ENCODE data around the gene KCNQ1. TPM values are rescaled to one million over a fixed set of nuclear protein-coding genes. Genes with fewer than 3 reads are reported as not detected.

KCNQ1 gene
- total and polyA plus RNA-seq, 7 experiments from 2014 or later = 14.7 to 46.4 (median 36.9) TPM

GRCh38 chr11:2789791-2790567, 345.2 kb downstream of the KCNQ1 start:
- no peaks in the 10 kb centered on the region for H3K9me3 ChIP-seq (ENCODE audit: control insufficient read depth in 2 of 3, low read length in 3 of 3)
- Mint-ChIP-seq H3K4me3 (peak overlapping the region in 5 of 10 donors; percentile 29 to 81 (median 53)), H3K27me3 (peaks cover 0 to 14% (median 0%) of the 10 kb centered on the region in 5 donors), H3K27ac (no peak overlapping the region), H3K36me3 (peaks cover 0 to 18% (median 8%) of the 10 kb centered on the region in 5 donors), H3K9me3 (no peaks in the 10 kb centered on the region), H3K4me1 (peaks cover 0 to 13% (median 5%) of the 10 kb centered on the region in 7 donors)
- H3K4me1 ChIP-seq (ENCODE audit: control insufficient read depth in 2 of 2, insufficient read depth in 2 of 2, low read length in 2 of 2) = no peaks in the 10 kb centered on the region
- H3K27me3 ChIP-seq (ENCODE audit: control insufficient read depth in 2 of 2, insufficient read depth in 2 of 2, low read length in 2 of 2) = no peaks in the 10 kb centered on the region
- no peaks in the 10 kb centered on the region for H3K36me3 ChIP-seq (ENCODE audit: control insufficient read depth in 2 of 3, insufficient read depth in 3 of 3, low read length in 3 of 3)
- no peak for ATAC-seq
- intact Hi-C loops (cut with micrococcal nuclease) = no loop called here
- CTCF ChIA-PET = no interaction called here
- DNase-seq = no peak
- no peak overlapping the region for H3K4me3 ChIP-seq (ENCODE audit: low read length)
- no peak overlapping the region for H3K27ac ChIP-seq (ENCODE audit: low read depth, low read length)
- POLR2A ChIA-PET = no interaction called here

DNA sequence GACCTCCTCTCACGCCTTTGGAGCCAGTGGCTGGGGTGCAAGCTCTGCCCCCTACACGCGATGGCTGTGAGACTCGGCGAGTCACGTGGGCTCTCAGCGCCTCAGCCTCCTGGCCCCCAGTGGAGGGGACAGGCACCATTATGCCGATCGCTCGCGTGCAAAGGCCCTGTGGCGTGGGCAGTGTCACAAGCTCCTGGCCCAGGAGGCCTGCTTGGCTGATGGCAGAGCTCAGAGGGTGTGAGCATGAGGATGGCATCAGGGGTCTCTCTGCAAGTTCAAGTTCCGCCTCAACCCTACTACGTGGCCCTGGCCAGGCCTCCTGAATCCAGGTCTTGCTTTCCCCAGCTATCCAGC, 345.7 kb downstream of the KCNQ1 start:
- Histone ChIP-seq H3K4me1 (ENCODE audit: control insufficient read depth in 2 of 2, insufficient read depth in 2 of 2, low read length in 2 of 2) (no peaks in the 10 kb centered on the region), H3K27me3 (ENCODE audit: control insufficient read depth in 2 of 2, insufficient read depth in 2 of 2, low read length in 2 of 2) (no peaks in the 10 kb centered on the region), H3K9me3 (ENCODE audit: control insufficient read depth in 2 of 3, low read length in 3 of 3) (no peaks in the 10 kb centered on the region), H3K27ac (ENCODE audit: low read depth, low read length) (no peak overlapping the region), H3K36me3 (ENCODE audit: control insufficient read depth in 2 of 3, insufficient read depth in 3 of 3, low read length in 3 of 3) (no peaks in the 10 kb centered on the region), H3K4me3 (ENCODE audit: low read length) (no peak overlapping the region)
- Mint-ChIP-seq H3K36me3 (peaks cover 0 to 20% (median 8%) of the 10 kb centered on the region in 5 donors), H3K27me3 (peaks cover 0 to 11% (median 0%) of the 10 kb centered on the region in 5 donors), H3K9me3 (no peaks in the 10 kb centered on the region), H3K4me3 (peak overlapping the region in 8 of 10 donors; percentile 53 to 81 (median 72)), H3K4me1 (peaks cover 0 to 12% (median 5%) of the 10 kb centered on the region in 7 donors), H3K27ac (peak overlapping the region in 3 of 9 donors; percentile 59 to 77 (median 67))
- ChIA-PET CTCF (no interaction called here), POLR2A (no interaction called here)
- DNase-seq = no peak
- intact Hi-C loops (cut with micrococcal nuclease) = no loop called here
- ATAC-seq = no peak

DNA sequence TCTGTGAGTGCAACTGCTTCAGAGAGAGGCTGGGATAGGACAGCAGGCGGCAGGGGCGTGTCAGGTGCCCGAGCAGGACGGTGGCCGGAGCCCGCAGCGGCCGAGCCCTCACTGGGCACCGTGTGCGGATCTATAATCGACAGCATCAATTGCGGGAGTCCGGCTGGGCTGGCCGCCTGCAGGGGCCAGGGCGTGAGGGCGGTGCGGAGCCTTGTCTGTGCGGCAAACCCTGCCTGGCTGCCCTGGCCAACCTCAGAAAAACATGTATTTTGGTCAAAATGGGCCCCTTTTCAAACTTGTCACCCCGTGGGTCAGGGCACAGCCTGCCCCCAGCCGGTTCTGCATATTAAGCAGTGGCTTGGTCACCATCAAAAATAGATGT, 346.3 kb downstream of the KCNQ1 start:
- peak overlapping the region in 3 of 9 donors; percentile 59 to 77 (median 69) for H3K27ac Mint-ChIP-seq
- no peak for DNase-seq
- peak overlapping the region; percentile 55 for H3K4me3 ChIP-seq (ENCODE audit: low read length)
- H3K36me3 ChIP-seq (ENCODE audit: control insufficient read depth in 2 of 3, insufficient read depth in 3 of 3, low read length in 3 of 3) = no peaks in the 10 kb centered on the region
- no peaks in the 10 kb centered on the region for H3K9me3 ChIP-seq (ENCODE audit: control insufficient read depth in 2 of 3, low read length in 3 of 3)
- no peaks in the 10 kb centered on the region for H3K9me3 Mint-ChIP-seq
- no peaks in the 10 kb centered on the region for H3K4me1 ChIP-seq (ENCODE audit: control insufficient read depth in 2 of 2, insufficient read depth in 2 of 2, low read length in 2 of 2)
- H3K27ac ChIP-seq (ENCODE audit: low read depth, low read length) = peak overlapping the region; percentile 48
- no peak for ATAC-seq
- POLR2A ChIA-PET = no interaction called here
- H3K4me3 Mint-ChIP-seq = peak overlapping the region in 8 of 10 donors; percentile 53 to 81 (median 72)
- H3K27me3 Mint-ChIP-seq = peaks cover 0 to 11% (median 0%) of the 10 kb centered on the region in 5 donors
- no peaks in the 10 kb centered on the region for H3K27me3 ChIP-seq (ENCODE audit: control insufficient read depth in 2 of 2, insufficient read depth in 2 of 2, low read length in 2 of 2)
- CTCF ChIA-PET = no interaction called here
- peaks cover 0 to 9% (median 5%) of the 10 kb centered on the region in 7 donors for H3K4me1 Mint-ChIP-seq
- intact Hi-C loops (cut with micrococcal nuclease) = no loop called here
- peaks cover 0 to 25% (median 5%) of the 10 kb centered on the region in 5 donors for H3K36me3 Mint-ChIP-seq

DNA sequence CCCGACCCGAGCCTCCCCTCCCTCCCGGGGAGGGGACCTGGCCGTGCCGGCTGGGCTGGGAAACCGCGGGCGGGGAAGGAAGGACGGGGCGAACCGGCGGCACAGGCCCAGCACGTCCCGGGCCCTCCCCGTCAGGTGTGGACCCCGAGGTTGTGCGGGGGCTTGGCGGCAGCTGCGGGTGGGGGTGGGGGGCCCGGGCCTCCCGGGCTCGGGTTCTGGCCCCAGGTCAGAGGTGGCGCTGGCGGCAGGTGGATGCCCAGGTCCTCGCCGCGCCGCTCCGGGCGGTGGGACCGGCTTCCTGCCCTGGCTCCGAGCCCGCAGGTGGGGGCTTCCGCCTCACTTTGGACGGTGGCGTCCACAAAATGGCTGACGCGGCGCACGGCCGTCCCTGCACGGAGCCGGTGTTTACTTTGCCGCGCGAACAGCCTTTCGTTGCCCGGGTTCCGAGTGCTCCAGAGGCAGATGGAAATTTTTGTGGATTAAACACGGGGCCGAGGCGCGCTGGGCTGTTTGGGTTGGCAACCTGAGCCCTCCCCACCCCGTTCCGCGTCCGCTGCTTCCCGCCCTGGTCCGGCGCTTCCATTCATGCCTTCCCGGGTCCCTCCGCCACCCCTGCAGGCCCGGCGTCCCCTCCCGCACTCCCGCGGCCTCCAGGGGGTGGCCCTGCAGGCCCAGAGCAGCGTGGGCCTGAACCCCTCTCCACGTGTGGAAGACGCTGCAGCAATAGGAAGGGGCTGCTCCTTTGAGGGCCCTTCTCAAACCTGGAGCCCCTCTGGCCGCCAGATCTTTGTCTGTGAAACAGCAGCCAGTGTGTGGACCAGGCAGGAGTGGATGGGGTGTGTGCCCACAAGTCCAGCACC, 346.9 kb downstream of the KCNQ1 start:
- ChIA-PET CTCF (no interaction called here), POLR2A (no interaction called here)
- intact Hi-C loops (cut with micrococcal nuclease) = no loop called here
- Mint-ChIP-seq H3K27me3 (peaks cover 0 to 6% (median 0%) of the 10 kb centered on the region in 5 donors), H3K4me1 (peaks cover 0 to 9% (median 5%) of the 10 kb centered on the region in 7 donors), H3K9me3 (no peaks in the 10 kb centered on the region), H3K27ac (peak overlapping the region in 2 of 9 donors; percentile 58 to 72), H3K4me3 (peak overlapping the region; percentile 41 to 81 (median 72)), H3K36me3 (peaks cover 0 to 22% (median 0%) of the 10 kb centered on the region in 5 donors)
- no peaks in the 10 kb centered on the region for H3K36me3 ChIP-seq (ENCODE audit: control insufficient read depth in 2 of 3, insufficient read depth in 3 of 3, low read length in 3 of 3)
- H3K27ac ChIP-seq (ENCODE audit: low read depth, low read length) = peak overlapping the region; percentile 48
- peak; percentile 59 for ATAC-seq
- peak in 6 of 9 donors; percentile 13 to 45 (median 35) for DNase-seq
- H3K27me3 ChIP-seq (ENCODE audit: control insufficient read depth in 2 of 2, insufficient read depth in 2 of 2, low read length in 2 of 2) = no peaks in the 10 kb centered on the region
- H3K4me1 ChIP-seq (ENCODE audit: control insufficient read depth in 2 of 2, insufficient read depth in 2 of 2, low read length in 2 of 2) = no peaks in the 10 kb centered on the region
- no peaks in the 10 kb centered on the region for H3K9me3 ChIP-seq (ENCODE audit: control insufficient read depth in 2 of 3, low read length in 3 of 3)
- H3K4me3 ChIP-seq (ENCODE audit: low read length) = peak overlapping the region; percentile 55

DNA sequence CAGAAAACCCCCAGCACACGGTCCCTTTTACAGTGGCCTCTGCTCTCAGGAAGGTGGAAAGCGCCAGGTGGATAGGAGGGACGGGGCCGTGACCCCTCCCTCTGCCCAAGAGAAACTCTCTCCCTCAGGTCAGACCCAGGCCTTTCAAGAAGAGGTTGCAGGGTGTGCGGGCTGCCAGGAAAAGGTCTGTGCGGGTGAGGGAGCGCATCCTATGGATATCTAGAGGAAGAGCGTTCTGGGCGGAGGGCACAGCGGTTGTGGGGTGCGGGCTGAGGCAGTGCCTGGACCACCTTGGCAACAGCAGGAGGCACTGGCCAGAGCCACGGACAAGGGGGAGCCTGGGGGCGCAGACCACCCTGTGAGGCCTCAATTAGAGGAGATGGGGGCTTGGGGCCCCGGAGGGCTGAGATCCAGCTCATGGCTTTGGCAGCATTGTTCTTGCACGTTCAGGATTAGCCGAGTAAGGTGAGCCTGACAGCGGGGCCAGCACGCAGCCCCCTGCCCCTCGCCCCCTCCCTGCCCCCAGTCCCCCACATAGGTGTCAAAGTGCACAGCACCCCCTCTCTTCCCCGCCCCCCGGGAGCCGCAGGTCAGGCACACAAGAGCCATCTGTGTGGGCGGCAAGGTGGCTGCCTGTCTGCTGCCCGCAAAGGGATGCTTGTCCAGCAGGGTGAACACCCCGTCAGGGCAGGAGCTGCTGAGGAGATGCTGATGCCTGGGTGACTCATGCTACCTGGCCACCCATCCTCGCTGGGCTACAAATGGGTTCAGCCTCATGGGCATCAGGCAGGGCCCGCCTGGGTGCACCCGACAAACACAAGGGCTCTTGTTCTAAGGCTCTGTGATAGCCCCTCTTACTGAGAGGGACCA, 347.8 kb downstream of the KCNQ1 start:
- no peak overlapping the region for H3K27ac ChIP-seq (ENCODE audit: low read depth, low read length)
- H3K27me3 ChIP-seq (ENCODE audit: control insufficient read depth in 2 of 2, insufficient read depth in 2 of 2, low read length in 2 of 2) = no peaks in the 10 kb centered on the region
- peaks cover 0 to 2% (median 0%) of the 10 kb centered on the region in 11 donors for H3K9me3 Mint-ChIP-seq
- ATAC-seq (no peak), DNase-seq (no peak)
- no peaks in the 10 kb centered on the region for H3K4me1 ChIP-seq (ENCODE audit: control insufficient read depth in 2 of 2, insufficient read depth in 2 of 2, low read length in 2 of 2)
- H3K36me3 ChIP-seq (ENCODE audit: control insufficient read depth in 2 of 3, insufficient read depth in 3 of 3, low read length in 3 of 3) = no peaks in the 10 kb centered on the region
- H3K4me3 ChIP-seq (ENCODE audit: low read length) = peak overlapping the region; percentile 55
- POLR2A ChIA-PET = no interaction called here
- CTCF ChIA-PET = no interaction called here
- H3K36me3 Mint-ChIP-seq = peaks cover 0 to 23% (median 0%) of the 10 kb centered on the region in 5 donors
- peak overlapping the region in 2 of 9 donors; percentile 58 to 72 for H3K27ac Mint-ChIP-seq
- H3K27me3 Mint-ChIP-seq = peaks cover 0 to 3% (median 0%) of the 10 kb centered on the region in 5 donors
- H3K4me1 Mint-ChIP-seq = peaks cover 0 to 9% (median 5%) of the 10 kb centered on the region in 7 donors
- intact Hi-C loops (cut with micrococcal nuclease) = no loop called here
- H3K9me3 ChIP-seq (ENCODE audit: control insufficient read depth in 2 of 3, low read length in 3 of 3) = no peaks in the 10 kb centered on the region
- H3K4me3 Mint-ChIP-seq = peak overlapping the region in 7 of 10 donors; percentile 41 to 81 (median 75)

- no peaks in the 10 kb centered on the region for H3K9me3 ChIP-seq (ENCODE audit: control insufficient read depth in 2 of 3, low read length in 3 of 3)
- H3K27ac ChIP-seq (ENCODE audit: low read depth, low read length) = no peak overlapping the region
- ATAC-seq (no peak), DNase-seq (no peak)
- H3K27ac Mint-ChIP-seq = peak overlapping the region in 1 of 9 donors; percentile 74
- H3K4me1 ChIP-seq (ENCODE audit: control insufficient read depth in 2 of 2, insufficient read depth in 2 of 2, low read length in 2 of 2) = no peaks in the 10 kb centered on the region
- peaks cover 0 to 3% (median 0%) of the 10 kb centered on the region in 5 donors for H3K27me3 Mint-ChIP-seq
- no peaks in the 10 kb centered on the region for H3K36me3 ChIP-seq (ENCODE audit: control insufficient read depth in 2 of 3, insufficient read depth in 3 of 3, low read length in 3 of 3)
- peaks cover 0 to 31% (median 3%) of the 10 kb centered on the region in 5 donors for H3K36me3 Mint-ChIP-seq
- no peak overlapping the region for H3K4me3 Mint-ChIP-seq
- POLR2A ChIA-PET = no interaction called here
- H3K4me3 ChIP-seq (ENCODE audit: low read length) = no peak overlapping the region
- no peaks in the 10 kb centered on the region for H3K27me3 ChIP-seq (ENCODE audit: control insufficient read depth in 2 of 2, insufficient read depth in 2 of 2, low read length in 2 of 2)
- H3K4me1 Mint-ChIP-seq = peaks cover 0 to 10% (median 5%) of the 10 kb centered on the region in 7 donors
- intact Hi-C loops (cut with micrococcal nuclease) = no loop called here
- CTCF ChIA-PET = no interaction called here
- peaks cover 0 to 2% (median 0%) of the 10 kb centered on the region in 11 donors for H3K9me3 Mint-ChIP-seq
Measured at GRCh38 chr11:2793701-2794045, 348.9 kb downstream of the KCNQ1 start.

Data from naive thymus-derived CD4-positive, alpha-beta T cell (primary cell).